ENCODE data around the gene RNF25. TPM values are rescaled to one million over a fixed set of nuclear protein-coding genes. Genes with fewer than 3 reads are reported as not detected.
A peak's percentile ranks its signal among the peaks of the same experiment; 100 is the strongest.

RNF25 gene
- total RNA-seq, 1 donor from 2014 or later, result 35.7 TPM

DNA sequence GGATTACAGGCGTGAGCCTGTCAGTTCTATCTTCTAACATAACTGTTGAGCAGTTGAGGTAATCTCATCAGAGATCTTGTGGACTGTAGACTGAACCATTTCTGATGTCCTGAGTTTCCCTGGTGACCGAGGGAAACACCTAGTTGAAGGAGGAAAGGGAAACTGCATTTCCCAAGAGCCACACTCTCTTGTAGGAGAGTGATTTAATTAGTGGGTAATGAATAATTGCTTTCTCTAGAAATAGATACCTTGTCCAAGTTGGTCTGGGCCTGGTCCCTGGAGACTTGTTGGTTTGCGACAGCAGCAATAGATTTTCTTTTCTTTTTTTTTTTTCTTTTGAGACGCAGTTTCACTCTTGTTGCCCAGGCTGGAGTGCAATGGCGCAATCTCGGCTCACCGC is 46.3 kb upstream of the RNF25 start:
- no peaks in the 10 kb centered on the region for H3K27me3 Mint-ChIP-seq (ENCODE audit: unreplicated experiment)
- no peak overlapping the region for H3K4me3 Mint-ChIP-seq (ENCODE audit: unreplicated experiment)
- no peak overlapping the region for H3K27ac Mint-ChIP-seq (ENCODE audit: unreplicated experiment)
- DNase-seq (ENCODE audit: extremely low spot score, unreplicated experiment), result no peak
- peaks cover 2% of the 10 kb centered on the region for H3K4me1 Mint-ChIP-seq (ENCODE audit: unreplicated experiment)
- TF ChIP-seq, protein P1, sequence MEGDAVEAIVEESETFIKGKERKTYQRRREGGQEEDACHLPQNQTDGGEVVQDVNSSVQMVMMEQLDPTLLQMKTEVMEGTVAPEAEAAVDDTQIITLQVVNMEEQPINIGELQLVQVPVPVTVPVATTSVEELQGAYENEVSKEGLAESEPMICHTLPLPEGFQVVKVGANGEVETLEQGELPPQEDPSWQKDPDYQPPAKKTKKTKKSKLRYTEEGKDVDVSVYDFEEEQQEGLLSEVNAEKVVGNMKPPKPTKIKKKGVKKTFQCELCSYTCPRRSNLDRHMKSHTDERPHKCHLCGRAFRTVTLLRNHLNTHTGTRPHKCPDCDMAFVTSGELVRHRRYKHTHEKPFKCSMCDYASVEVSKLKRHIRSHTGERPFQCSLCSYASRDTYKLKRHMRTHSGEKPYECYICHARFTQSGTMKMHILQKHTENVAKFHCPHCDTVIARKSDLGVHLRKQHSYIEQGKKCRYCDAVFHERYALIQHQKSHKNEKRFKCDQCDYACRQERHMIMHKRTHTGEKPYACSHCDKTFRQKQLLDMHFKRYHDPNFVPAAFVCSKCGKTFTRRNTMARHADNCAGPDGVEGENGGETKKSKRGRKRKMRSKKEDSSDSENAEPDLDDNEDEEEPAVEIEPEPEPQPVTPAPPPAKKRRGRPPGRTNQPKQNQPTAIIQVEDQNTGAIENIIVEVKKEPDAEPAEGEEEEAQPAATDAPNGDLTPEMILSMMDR (IDR thresholded peaks at IDR 0.05), result no peak
- no peaks in the 10 kb centered on the region for H3K9me3 Mint-ChIP-seq (ENCODE audit: unreplicated experiment)
- H3K36me3 Mint-ChIP-seq (ENCODE audit: unreplicated experiment), result peaks cover 16% of the 10 kb centered on the region

DNA sequence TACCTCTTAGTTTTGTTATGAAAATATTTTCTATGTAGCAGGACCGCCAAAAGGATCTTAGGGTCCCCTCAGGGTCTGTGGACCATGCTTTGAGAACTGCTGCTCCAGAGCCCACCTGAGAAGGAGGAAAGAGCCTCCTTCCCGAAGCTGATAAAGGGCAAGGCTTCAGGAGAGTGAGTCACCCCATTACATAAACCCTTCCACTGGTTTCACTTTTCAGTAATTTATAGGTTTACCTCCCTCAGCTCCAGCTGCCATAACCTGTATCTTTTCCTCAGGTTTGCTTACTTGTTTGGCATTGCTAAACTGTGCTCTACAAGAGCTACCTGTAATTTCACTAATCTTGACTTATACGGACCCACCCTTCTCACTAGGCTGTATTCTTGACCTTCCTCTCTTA is 45.5 kb upstream of the RNF25 start:
- Mint-ChIP-seq H3K36me3 (ENCODE audit: unreplicated experiment) (peaks cover 16% of the 10 kb centered on the region), H3K4me3 (ENCODE audit: unreplicated experiment) (no peak overlapping the region), H3K9me3 (ENCODE audit: unreplicated experiment) (no peaks in the 10 kb centered on the region), H3K27ac (ENCODE audit: unreplicated experiment) (no peak overlapping the region), H3K27me3 (ENCODE audit: unreplicated experiment) (no peaks in the 10 kb centered on the region), H3K4me1 (ENCODE audit: unreplicated experiment) (peaks cover 2% of the 10 kb centered on the region)
- DNase-seq (ENCODE audit: extremely low spot score, unreplicated experiment), result no peak
- TF ChIP-seq, protein P1 (IDR thresholded peaks at IDR 0.05), result no peak

DNA sequence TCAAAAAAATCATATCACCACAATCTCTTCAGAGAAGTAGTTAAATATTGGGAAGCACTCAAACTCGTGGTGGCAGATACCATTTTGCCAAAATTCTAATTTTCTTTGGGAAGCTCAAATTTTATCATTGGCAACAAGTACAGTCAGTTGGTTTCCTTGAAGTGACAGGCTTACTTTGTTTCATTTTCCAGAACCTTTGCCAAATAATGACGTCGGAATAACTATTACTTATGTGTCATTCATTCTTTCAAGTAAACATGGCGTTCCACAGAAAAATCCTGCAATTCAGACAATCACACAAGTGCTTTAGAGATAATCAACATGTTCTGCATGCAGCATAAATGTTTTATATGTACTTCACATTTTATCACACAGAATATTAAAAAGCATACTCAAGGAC is 44.3 kb upstream of the RNF25 start:
- DNase-seq (ENCODE audit: extremely low spot score, unreplicated experiment), result no peak
- Mint-ChIP-seq H3K9me3 (ENCODE audit: unreplicated experiment) (no peaks in the 10 kb centered on the region), H3K4me3 (ENCODE audit: unreplicated experiment) (no peak overlapping the region), H3K27me3 (ENCODE audit: unreplicated experiment) (no peaks in the 10 kb centered on the region), H3K27ac (ENCODE audit: unreplicated experiment) (no peak overlapping the region), H3K4me1 (ENCODE audit: unreplicated experiment) (peaks cover 9% of the 10 kb centered on the region), H3K36me3 (ENCODE audit: unreplicated experiment) (peaks cover 16% of the 10 kb centered on the region)
- TF ChIP-seq, protein P1 (IDR thresholded peaks at IDR 0.05), result no peak

DNA sequence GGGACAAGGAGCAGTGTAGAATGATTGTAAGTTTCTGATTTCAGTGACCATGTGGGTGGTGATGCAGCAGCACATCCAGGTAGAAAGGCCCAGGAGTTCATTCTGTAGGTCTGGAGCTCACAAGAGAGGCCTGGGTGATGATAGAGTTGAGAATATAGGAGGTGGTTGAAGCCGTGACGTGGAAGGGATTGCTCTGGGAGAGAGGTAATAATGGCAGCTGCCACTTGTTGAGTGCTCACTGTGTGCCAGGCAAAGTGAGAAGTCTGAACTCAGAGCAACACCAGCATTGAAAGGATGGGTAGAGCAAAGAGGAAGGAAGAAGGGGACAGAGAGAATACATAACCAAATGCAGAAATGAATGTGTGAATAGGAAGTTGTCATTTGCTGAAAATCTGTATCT is 42.1 kb upstream of the RNF25 start:
- no peaks in the 10 kb centered on the region for H3K9me3 Mint-ChIP-seq (ENCODE audit: unreplicated experiment)
- H3K36me3 Mint-ChIP-seq (ENCODE audit: unreplicated experiment), result peaks cover 7% of the 10 kb centered on the region
- TF ChIP-seq, protein P1 (IDR thresholded peaks at IDR 0.05), result no peak
- peaks cover 9% of the 10 kb centered on the region for H3K4me1 Mint-ChIP-seq (ENCODE audit: unreplicated experiment)
- H3K27ac Mint-ChIP-seq (ENCODE audit: unreplicated experiment), result no peak overlapping the region
- no peaks in the 10 kb centered on the region for H3K27me3 Mint-ChIP-seq (ENCODE audit: unreplicated experiment)
- H3K4me3 Mint-ChIP-seq (ENCODE audit: unreplicated experiment), result no peak overlapping the region
- DNase-seq (ENCODE audit: extremely low spot score, unreplicated experiment), result no peak

DNA sequence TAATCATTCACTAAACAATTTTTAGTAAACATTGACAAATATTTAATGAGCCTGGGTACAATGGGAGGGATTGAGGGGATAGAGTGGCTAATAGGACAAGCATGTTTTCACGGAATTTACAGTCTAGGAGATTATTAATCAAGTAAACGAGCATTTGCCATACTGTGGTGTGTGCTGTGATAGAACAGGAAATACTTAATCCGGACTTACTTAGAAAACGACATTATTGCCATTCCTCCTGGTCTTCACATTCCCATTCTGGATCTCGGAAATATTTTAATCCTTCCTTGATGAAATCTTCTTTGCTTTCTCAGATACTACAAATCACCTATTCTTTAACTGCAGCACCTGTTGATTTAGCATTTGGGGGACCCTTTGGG is 39.7 kb upstream of the RNF25 start:
- H3K27me3 Mint-ChIP-seq (ENCODE audit: unreplicated experiment), result no peaks in the 10 kb centered on the region
- peaks cover 9% of the 10 kb centered on the region for H3K4me1 Mint-ChIP-seq (ENCODE audit: unreplicated experiment)
- no peaks in the 10 kb centered on the region for H3K9me3 Mint-ChIP-seq (ENCODE audit: unreplicated experiment)
- DNase-seq (ENCODE audit: extremely low spot score, unreplicated experiment), result no peak
- peak overlapping the region; percentile 95 for H3K27ac Mint-ChIP-seq (ENCODE audit: unreplicated experiment)
- H3K4me3 Mint-ChIP-seq (ENCODE audit: unreplicated experiment), result peak overlapping the region; percentile 97
- H3K36me3 Mint-ChIP-seq (ENCODE audit: unreplicated experiment), result peaks cover 3% of the 10 kb centered on the region
- TF ChIP-seq, protein P1 (IDR thresholded peaks at IDR 0.05), result no peak

Data from osteocyte (in vitro differentiated cells).